GM10266 (cell line): ENCODE data around the gene HPS4.
"Not testable (repeated sequence)": the region's sequence is repeated elsewhere in the genome, so short reads cannot be mapped to it uniquely, and the experiment has no call there.

ENCODE experiments used
- DNase-seq: peaks from one replicate; pipeline ENCODE4 v3.0.0; 2012; ENCODE audit errors: extremely low spot score
- TF ChIP-seq, protein P1 (sequence below): IDR thresholded peaks from 2 replicates; pipeline ENCODE4 v1.5.1; 2012; ENCODE audit warnings: mild to moderate bottlenecking, low read depth; ENCODE audit not compliant: control insufficient read depth, insufficient read depth; ENCODE audit errors: missing control alignments

Gene HPS4

DNA sequence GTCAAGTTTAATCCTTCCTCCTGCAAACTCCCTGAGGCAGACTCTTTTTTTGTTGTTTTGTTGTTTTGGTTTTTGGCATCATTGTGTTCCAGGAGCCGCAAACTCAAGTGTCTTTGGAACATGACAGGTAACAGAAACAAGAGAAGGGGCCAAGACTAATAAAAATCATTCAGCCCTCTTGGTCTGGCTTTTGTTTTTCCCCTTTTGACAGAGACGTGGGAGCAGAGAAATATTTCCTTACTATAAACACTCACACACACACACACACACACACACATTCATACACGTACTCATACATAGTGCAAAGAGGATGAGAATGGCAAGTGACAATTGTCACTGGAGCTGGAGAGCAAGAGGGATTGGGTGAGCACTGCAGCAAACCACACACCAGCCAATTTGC lies 65.0 kb downstream of the HPS4 start:
- TF ChIP-seq, protein P1, sequence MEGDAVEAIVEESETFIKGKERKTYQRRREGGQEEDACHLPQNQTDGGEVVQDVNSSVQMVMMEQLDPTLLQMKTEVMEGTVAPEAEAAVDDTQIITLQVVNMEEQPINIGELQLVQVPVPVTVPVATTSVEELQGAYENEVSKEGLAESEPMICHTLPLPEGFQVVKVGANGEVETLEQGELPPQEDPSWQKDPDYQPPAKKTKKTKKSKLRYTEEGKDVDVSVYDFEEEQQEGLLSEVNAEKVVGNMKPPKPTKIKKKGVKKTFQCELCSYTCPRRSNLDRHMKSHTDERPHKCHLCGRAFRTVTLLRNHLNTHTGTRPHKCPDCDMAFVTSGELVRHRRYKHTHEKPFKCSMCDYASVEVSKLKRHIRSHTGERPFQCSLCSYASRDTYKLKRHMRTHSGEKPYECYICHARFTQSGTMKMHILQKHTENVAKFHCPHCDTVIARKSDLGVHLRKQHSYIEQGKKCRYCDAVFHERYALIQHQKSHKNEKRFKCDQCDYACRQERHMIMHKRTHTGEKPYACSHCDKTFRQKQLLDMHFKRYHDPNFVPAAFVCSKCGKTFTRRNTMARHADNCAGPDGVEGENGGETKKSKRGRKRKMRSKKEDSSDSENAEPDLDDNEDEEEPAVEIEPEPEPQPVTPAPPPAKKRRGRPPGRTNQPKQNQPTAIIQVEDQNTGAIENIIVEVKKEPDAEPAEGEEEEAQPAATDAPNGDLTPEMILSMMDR: no peak
- DNase-seq: no peak

DNA sequence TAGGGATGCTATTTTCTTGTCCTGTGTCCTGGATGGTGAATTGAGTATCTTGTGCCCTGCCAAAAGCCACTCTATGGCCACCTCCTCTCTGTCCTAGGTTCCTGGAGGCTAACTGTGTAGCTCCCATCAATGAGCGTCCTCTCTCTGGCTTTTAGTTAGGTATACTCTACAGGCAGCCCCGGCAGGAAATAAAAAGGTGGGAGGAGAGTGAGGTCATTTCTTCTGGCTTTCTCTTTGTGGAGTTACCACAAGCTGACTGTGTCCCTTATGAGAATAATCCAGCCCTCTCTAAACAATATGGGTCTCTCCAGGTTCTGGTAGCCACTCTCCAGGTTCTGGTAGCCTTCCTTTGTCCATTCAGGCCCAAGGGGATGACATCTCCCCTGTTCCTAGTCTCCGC lies 66.2 kb downstream of the HPS4 start:
- DNase-seq: no peak
- TF ChIP-seq, protein P1: no peak

DNA sequence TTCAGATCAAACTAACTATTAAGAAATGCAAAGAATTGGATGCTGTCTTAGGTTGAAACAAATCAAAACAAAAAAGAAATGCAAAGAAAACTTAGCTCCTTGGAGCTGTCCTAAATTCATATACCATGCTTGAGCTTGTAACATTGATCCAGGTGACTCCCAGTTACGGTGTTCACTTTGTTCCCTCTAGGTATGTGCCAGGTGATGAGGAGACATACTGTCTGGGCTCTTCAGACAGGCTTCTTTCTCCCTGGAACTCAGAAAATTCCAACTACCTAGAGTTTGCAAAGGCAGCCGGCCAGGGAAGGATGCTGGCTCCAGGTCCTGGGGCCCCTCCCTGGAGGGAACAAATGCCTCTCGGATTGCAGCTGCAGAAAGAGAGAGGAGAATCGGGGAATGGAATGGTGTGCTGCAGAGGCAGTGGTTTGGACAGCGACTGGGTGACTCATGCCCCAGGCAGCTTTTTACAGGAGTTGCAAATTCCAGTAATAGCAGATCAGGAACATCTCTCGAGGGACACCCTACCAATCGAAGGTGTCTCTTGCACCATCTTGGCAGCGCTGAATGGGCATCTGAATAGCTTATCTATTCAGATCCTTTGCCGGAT lies 66.8 kb downstream of the HPS4 start:
- TF ChIP-seq, protein P1: no peak
- DNase-seq: no peak

DNA sequence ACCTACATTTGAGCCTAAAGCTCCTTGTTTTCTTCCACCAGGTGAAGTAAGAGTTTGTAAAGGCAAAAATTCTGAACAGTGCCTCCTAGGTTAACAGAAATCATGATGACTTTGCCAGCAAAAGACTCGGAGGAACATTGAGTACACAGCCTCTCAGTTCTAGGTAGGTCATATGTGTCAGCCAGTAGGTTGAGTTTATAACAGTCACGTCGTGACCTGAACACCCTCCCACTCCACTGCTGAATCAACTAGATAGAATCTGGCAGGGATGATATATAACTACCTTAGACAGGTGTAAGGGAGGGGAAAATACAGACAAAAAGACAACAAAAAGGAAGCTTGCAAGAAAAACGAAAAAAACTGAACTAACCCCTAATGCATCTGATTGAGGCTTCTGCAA lies 67.3 kb downstream of the HPS4 start:
- DNase-seq: no peak
- TF ChIP-seq, protein P1: no peak

DNA sequence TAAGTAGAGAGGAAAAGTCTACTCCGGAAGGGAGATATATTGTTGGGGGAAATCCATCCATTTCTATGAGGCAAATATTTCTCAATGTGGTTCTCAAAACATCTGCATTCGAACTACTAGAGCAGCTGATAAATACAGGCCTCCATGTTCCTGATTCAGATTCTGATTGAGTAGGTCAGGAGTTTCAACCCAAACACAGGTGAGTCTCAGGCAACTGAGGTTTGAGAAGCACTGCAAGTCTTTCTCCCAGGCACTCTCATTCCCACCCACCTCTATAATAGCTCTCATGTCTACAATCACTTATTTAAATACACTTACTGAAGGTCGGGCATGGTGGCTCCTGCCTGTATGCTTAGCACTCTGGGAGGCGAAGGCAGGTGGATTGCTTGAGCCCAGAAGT lies 69.2 kb downstream of the HPS4 start:
- TF ChIP-seq, protein P1: no peak
- DNase-seq: no peak

DNA sequence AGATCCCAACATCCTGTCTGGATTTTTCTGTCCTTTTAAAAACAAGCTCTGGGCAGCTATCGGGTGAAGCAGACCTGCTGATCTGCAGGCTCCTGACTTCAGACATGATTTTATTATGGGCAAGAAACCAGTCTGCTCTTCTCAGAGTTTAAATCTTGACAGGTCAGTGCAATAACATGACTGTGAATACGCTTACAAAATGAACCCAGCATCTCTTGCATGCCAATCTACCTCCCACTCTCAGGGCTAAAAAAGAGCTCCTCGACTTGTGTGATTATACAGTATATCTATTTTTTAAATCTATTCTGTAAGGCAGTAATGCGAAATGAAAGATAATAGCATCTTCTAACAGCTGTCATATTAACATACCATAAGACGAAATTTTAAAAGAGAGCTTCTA lies 73.2 kb downstream of the HPS4 start:
- no peak for DNase-seq
- TF ChIP-seq, protein P1: no peak

DNA sequence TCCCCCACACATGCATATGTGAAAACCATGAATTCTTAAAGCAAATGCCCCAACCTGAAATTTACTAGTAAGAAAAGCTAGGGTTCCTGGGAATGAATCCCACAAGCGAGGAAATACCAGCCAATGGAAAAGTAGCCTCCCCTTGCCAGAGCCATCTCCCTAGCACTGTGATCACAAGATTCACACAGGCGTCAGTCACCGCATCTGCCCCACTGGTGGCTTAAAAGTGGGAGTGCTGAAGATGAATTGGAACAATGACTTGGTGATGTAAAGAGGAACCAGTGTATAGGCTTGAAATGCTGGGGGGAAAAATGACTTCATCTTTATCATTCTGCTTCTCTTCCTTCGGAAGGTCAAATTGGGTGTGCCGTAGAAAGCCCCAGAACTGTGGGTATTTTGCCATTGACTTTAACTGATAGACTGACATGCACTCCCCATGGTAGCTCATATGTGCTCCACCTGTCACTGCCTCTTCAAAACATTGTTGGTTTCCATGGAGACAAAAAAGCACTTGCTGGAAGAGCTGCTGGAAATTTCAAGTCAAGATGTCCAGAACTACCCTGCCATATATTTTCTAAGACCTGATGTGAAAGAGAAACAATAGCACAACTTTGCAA lies 73.8 kb downstream of the HPS4 start:
- no peak for DNase-seq
- TF ChIP-seq, protein P1: no peak

DNA sequence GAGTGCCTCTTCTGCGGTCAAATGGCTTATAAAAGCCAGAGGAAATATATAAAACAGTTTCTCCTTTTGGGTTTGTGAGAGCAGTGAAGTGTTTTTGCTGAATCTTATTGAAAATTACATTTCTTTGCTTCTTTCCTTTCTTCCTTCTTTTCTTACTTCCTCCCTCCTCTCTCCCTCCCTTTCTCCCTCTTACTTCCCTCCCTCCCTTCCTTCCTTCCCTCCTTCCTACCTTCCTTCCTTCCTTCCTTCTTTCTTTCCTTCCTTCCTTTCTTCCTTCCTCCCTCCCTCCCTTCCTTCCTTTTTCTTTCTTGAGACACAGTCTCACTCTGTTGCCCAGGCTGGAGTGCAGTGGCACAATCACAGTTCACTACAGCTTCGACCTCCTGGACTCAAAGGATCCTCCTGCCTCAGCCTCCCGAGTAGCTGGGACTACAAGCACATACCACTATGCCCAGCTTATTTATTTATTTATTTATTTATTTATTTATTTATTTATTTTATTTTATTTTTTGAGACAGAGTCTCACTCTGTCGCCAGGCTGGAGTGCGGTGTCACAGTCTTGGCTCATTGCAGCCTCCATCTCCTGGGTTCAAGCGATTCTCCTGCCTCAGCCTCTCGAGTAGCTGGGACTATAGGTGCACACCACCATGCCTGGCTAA lies 74.9 kb downstream of the HPS4 start:
- DNase-seq: not testable (repeated sequence)
